H9 (cell line): ENCODE results near the gene GGTLC2. TPM values are rescaled to one million over a fixed set of nuclear protein-coding genes. Genes with fewer than 3 reads are reported as not detected.

Source experiments
- DNase-seq: peaks from one replicate; pipeline ENCODE4 v3.0.0-alpha.2; 2017
- H2AFZ ChIP-seq: one replicate; pipeline ENCODE4 v1.6.1; 2013; ENCODE audit warnings: mild to moderate bottlenecking, low read length, control low read depth, moderate library complexity
- H2AK5ac ChIP-seq: 2 replicates; pipeline ENCODE4 v1.6.1; 2013; ENCODE audit warnings: low read length, control low read depth, mixed read lengths; ENCODE audit not compliant: insufficient read length
- H2BK120ac ChIP-seq: one replicate; pipeline ENCODE4 v1.6.1; 2013; ENCODE audit warnings: low read depth, mild to moderate bottlenecking, low read length, control low read depth, inconsistent platforms; ENCODE audit not compliant: poor library complexity, severe bottlenecking
- H2BK12ac ChIP-seq: 2 replicates; pipeline ENCODE4 v1.6.1; 2013; ENCODE audit warnings: low read length, control low read depth, mixed read lengths, low read depth; ENCODE audit not compliant: insufficient read length
- H2BK15ac ChIP-seq: 2 replicates; pipeline ENCODE4 v1.6.1; 2013; ENCODE audit warnings: low read depth, low read length, control low read depth
- H2BK20ac ChIP-seq: one replicate; pipeline ENCODE4 v1.6.1; 2013; ENCODE audit warnings: low read depth, mild to moderate bottlenecking, low read length, control low read depth, inconsistent platforms; ENCODE audit not compliant: poor library complexity, severe bottlenecking
- H2BK5ac ChIP-seq: 2 replicates; pipeline ENCODE4 v1.6.1; 2013; ENCODE audit warnings: low read length, control low read depth, mixed read lengths; ENCODE audit not compliant: insufficient read length
- H3K14ac ChIP-seq: 2 replicates; pipeline ENCODE4 v1.6.1; 2013; ENCODE audit warnings: low read length, control low read depth; ENCODE audit not compliant: insufficient read depth
- H3K18ac ChIP-seq: 2 replicates; pipeline ENCODE4 v1.6.1; 2013; ENCODE audit warnings: low read depth, mild to moderate bottlenecking, mixed read lengths, low read length, control low read depth; ENCODE audit not compliant: insufficient read length
- H3K23ac ChIP-seq: 2 replicates; pipeline ENCODE4 v1.6.1; 2013; ENCODE audit warnings: low read length, control low read depth, mixed read lengths, low read depth; ENCODE audit not compliant: insufficient read length
- H3K23me2 ChIP-seq: 2 replicates; pipeline ENCODE4 v1.6.1; 2013; ENCODE audit warnings: low read depth, mild to moderate bottlenecking, mixed read lengths, low read length, control low read depth; ENCODE audit not compliant: insufficient read length, poor library complexity, severe bottlenecking
- H3K27ac ChIP-seq: 2 replicates; pipeline ENCODE4 v1.5.1; 2013; ENCODE audit warnings: low read length, control low read depth, mixed read lengths, low read depth; ENCODE audit not compliant: insufficient read length
- H3K27me3 ChIP-seq: 2 replicates; pipeline ENCODE4 v1.6.1; 2013; ENCODE audit warnings: low read length, control low read depth, inconsistent platforms; ENCODE audit not compliant: insufficient read depth
- H3K4ac ChIP-seq: 2 replicates; pipeline ENCODE4 v1.6.1; 2013; ENCODE audit warnings: low read depth, mild to moderate bottlenecking, control low read depth, inconsistent platforms, low read length, moderate library complexity
- H3K4me1 ChIP-seq: 2 replicates; pipeline ENCODE4 v1.6.1; 2013; ENCODE audit warnings: low read length, control low read depth, inconsistent platforms; ENCODE audit not compliant: insufficient read depth
- H3K4me2 ChIP-seq: 2 replicates; pipeline ENCODE4 v1.6.1; 2013; ENCODE audit warnings: low read length, control low read depth, mixed read lengths; ENCODE audit not compliant: insufficient read length, insufficient read depth
- H3K56ac ChIP-seq: 2 replicates; pipeline ENCODE4 v1.6.1; 2013; ENCODE audit warnings: low read depth, mild to moderate bottlenecking, mixed read lengths, low read length, control low read depth; ENCODE audit not compliant: insufficient read length
- H3K79me1 ChIP-seq: 2 replicates; pipeline ENCODE4 v1.6.1; 2013; ENCODE audit warnings: low read depth, mild to moderate bottlenecking, moderate library complexity, low read length, control low read depth, inconsistent platforms; ENCODE audit not compliant: insufficient read depth, poor library complexity, severe bottlenecking
- H3K79me2 ChIP-seq: 2 replicates; pipeline ENCODE4 v1.6.1; 2013; ENCODE audit warnings: low read length, control low read depth, inconsistent platforms; ENCODE audit not compliant: insufficient read depth
- H3K9ac ChIP-seq: 2 replicates; pipeline ENCODE4 v1.6.1; 2013; ENCODE audit warnings: low read length, control low read depth, mixed read lengths; ENCODE audit not compliant: insufficient read length; ENCODE audit errors: extremely low read depth
- H3K9me3 ChIP-seq: one replicate; pipeline ENCODE4 v1.6.1; 2013; ENCODE audit warnings: low read depth, low read length, inconsistent platforms; ENCODE audit not compliant: control insufficient read depth
- H3T11ph ChIP-seq: one replicate; pipeline ENCODE4 v1.6.1; 2013; ENCODE audit warnings: mild to moderate bottlenecking, low read length, control low read depth, inconsistent platforms
- H4K20me1 ChIP-seq: one replicate; pipeline ENCODE4 v1.6.1; 2013; ENCODE audit not compliant: control insufficient read depth, insufficient read length, insufficient read depth
- H4K5ac ChIP-seq: 2 replicates; pipeline ENCODE4 v1.6.1; 2013; ENCODE audit warnings: low read depth, mild to moderate bottlenecking, mixed read lengths, low read length, control low read depth; ENCODE audit not compliant: insufficient read length
- H4K8ac ChIP-seq: replicated peaks from 2 replicates; pipeline ENCODE4 v1.6.1; 2013; ENCODE audit warnings: low read length, control low read depth, mixed read lengths, low read depth; ENCODE audit not compliant: insufficient read length
- H4K91ac ChIP-seq: 2 replicates; pipeline ENCODE4 v1.6.1; 2013; ENCODE audit warnings: low read depth, mild to moderate bottlenecking, moderate library complexity, mixed read lengths, low read length, control low read depth; ENCODE audit not compliant: insufficient read length
- H3K27ac Mint-ChIP-seq, 3 experiments: 2 replicates in 2 of 3; 3 replicates in 1 of 3; pipeline ENCODE4 v1.8.0; 2020 to 2021; ENCODE audit warnings: mixed read lengths in 3 of 3, mild to moderate bottlenecking in 1 of 3, moderate library complexity in 1 of 3
- H3K27me3 Mint-ChIP-seq: 2 replicates; pipeline ENCODE4 v1.8.0; 2021; ENCODE audit warnings: low read depth, mild to moderate bottlenecking, moderate library complexity, mixed read lengths
- H3K36me3 Mint-ChIP-seq, 3 experiments: 2 replicates in 2 of 3; 3 replicates in 1 of 3; pipeline ENCODE4 v1.8.0; 2020 to 2021; ENCODE audit warnings: low read depth in 3 of 3, mixed read lengths in 3 of 3; ENCODE audit not compliant: insufficient read depth in 1 of 3
- H3K4me1 Mint-ChIP-seq, 2 experiments: 2 replicates each; pipeline ENCODE4 v1.8.0; 2020; ENCODE audit warnings: mixed read lengths in 2 of 2
- H3K4me3 Mint-ChIP-seq, 2 experiments: 2 replicates in 1 of 2; 3 replicates in 1 of 2; pipeline ENCODE4 v1.8.0; 2020 to 2021; ENCODE audit warnings: mild to moderate bottlenecking in 2 of 2, mixed read lengths in 2 of 2, moderate library complexity in 1 of 2
- H3K9me3 Mint-ChIP-seq, 2 experiments: 2 replicates in 1 of 2; 3 replicates in 1 of 2; pipeline ENCODE4 v1.8.0; 2020; ENCODE audit warnings: mild to moderate bottlenecking in 2 of 2, mixed read lengths in 2 of 2, moderate library complexity in 1 of 2
- WGBS: extraction: QIAGEN DNeasy Blood & Tissue Kit; methylation state at CpG from one replicate; pipeline ENCODE4 v1.1.7; 2013; ENCODE audit warnings: missing lambda C conversion rate, low lambda C conversion rate, mixed read lengths; ENCODE audit not compliant: insufficient read length; ENCODE audit errors: extremely low coverage; 5-methylcytosine and 5-hydroxymethylcytosine counted together
- total RNA-seq: library from RNA; stranded (reverse); gene quantifications from 2 replicates; pipeline ENCODE4 v1.2.1, GENCODE V29; 2021
- TF ChIP-seq, protein P1 (sequence below): fragments of 200-600 bp; sonication (generic); conservative IDR thresholded peaks from 3 replicates; pipeline ENCODE4 v1.8.0; 2021; ENCODE audit warnings: antibody characterized with exemption, mild to moderate bottlenecking

Gene GGTLC2
- total RNA-seq, 1 experiment from 2014 or later: not detected

DNA sequence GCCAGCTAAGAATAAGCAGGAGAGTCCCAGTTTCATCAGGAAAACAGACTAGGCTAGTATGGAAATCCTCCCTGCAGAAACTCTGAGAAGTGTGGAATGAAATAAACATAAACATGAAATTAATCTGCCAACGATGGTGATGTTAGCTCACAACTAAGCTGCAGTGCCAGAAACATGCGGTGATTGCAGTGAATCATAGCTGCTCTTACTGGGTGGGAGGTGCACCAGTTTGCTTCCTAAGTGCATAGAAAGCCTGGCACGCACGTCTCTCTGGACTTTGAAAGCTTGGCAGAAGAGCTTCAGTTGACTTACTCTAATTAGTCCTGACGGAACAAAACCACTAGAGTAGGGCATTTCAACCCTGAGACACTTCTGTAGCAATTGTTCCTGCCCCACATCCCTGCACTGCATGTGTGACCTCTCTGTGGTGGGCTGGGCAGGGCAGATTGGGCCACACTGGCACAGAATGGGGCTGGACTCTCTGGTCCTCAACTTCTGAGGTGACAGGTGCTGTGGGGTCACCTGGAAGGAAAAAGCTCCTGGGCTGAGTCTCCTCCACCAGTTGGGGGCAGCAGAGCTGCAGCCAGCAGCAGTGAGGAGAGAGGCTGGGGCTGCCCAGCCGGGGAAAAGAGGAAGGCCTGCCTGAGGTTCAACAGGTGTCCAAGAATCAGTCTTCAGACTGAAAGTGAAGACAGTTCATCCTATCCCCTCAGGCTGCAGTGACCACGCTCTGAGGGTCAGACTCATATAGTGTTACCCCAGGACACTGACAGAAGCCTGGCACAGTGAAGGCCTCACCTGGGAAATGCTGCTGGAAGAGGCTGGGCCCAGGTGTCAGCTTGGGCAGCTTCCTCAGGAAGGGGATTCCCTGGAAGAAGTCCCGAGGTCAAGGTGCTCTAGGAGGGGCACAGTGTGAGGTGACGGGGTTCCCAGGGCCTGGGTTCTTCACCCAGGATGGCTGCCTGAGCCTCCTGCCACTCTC is 40.5 kb downstream of the GGTLC2 start:
- Histone ChIP-seq H3K23me2 (no peaks in the 10 kb centered on the region), H4K20me1 (no peaks in the 10 kb centered on the region), H4K8ac (no peak overlapping the region), H3K4ac (no peak overlapping the region), H3K23ac (no peak overlapping the region), H2BK20ac (no peak overlapping the region), H2BK120ac (no peak overlapping the region), H2BK12ac (no peak overlapping the region), H4K5ac (no peak overlapping the region), H3K79me1 (no peaks in the 10 kb centered on the region), H3K27me3 (peaks cover 14% of the 10 kb centered on the region; the same call in 1 of the 2 replicates), H3K14ac (no peak overlapping the region; the same call in 1 of the 2 replicates), H3K56ac (no peak overlapping the region), H3K4me1 (no peaks in the 10 kb centered on the region), H2BK5ac (no peak overlapping the region), H3K4me2 (no peak overlapping the region), H3K27ac (no peak overlapping the region), H2AK5ac (no peak overlapping the region), H3K9me3 (no peaks in the 10 kb centered on the region), H3K9ac (no peak overlapping the region), H3K79me2 (no peaks in the 10 kb centered on the region), H4K91ac (no peak overlapping the region), H3K18ac (no peak overlapping the region), H3T11ph (no peak overlapping the region), H2AFZ (no peak overlapping the region), H2BK15ac (no peak overlapping the region)
- H3K27me3 Mint-ChIP-seq: peaks cover 96% of the 10 kb centered on the region
- no peaks in the 10 kb centered on the region for H3K4me1 Mint-ChIP-seq
- no peaks in the 10 kb centered on the region for H3K36me3 Mint-ChIP-seq
- no CpG with 5 or more reads among the region's 9 CpGs for WGBS
- H3K27ac Mint-ChIP-seq: no peak overlapping the region; a peak in 1 of 7 replicates
- peak; percentile 67 for DNase-seq
- H3K4me3 Mint-ChIP-seq: no peak overlapping the region
- TF ChIP-seq, protein P1, sequence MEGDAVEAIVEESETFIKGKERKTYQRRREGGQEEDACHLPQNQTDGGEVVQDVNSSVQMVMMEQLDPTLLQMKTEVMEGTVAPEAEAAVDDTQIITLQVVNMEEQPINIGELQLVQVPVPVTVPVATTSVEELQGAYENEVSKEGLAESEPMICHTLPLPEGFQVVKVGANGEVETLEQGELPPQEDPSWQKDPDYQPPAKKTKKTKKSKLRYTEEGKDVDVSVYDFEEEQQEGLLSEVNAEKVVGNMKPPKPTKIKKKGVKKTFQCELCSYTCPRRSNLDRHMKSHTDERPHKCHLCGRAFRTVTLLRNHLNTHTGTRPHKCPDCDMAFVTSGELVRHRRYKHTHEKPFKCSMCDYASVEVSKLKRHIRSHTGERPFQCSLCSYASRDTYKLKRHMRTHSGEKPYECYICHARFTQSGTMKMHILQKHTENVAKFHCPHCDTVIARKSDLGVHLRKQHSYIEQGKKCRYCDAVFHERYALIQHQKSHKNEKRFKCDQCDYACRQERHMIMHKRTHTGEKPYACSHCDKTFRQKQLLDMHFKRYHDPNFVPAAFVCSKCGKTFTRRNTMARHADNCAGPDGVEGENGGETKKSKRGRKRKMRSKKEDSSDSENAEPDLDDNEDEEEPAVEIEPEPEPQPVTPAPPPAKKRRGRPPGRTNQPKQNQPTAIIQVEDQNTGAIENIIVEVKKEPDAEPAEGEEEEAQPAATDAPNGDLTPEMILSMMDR: peak; percentile 73
- H3K9me3 Mint-ChIP-seq: peaks cover 3 to 10% of the 10 kb centered on the region in 2 experiments; a peak in 4 of 5 replicates
